Measurements from ENCODE around the gene IGFBP1. TPM values are rescaled to one million over a fixed set of nuclear protein-coding genes. Genes with fewer than 3 reads are reported as not detected.

IGFBP1 gene
- total and polyA plus RNA-seq, 2 of the 13 experiments (the other 11 are each of a cell fraction or from before 2014, with no cell fraction given) = 5.4 to 885 TPM

DNA sequence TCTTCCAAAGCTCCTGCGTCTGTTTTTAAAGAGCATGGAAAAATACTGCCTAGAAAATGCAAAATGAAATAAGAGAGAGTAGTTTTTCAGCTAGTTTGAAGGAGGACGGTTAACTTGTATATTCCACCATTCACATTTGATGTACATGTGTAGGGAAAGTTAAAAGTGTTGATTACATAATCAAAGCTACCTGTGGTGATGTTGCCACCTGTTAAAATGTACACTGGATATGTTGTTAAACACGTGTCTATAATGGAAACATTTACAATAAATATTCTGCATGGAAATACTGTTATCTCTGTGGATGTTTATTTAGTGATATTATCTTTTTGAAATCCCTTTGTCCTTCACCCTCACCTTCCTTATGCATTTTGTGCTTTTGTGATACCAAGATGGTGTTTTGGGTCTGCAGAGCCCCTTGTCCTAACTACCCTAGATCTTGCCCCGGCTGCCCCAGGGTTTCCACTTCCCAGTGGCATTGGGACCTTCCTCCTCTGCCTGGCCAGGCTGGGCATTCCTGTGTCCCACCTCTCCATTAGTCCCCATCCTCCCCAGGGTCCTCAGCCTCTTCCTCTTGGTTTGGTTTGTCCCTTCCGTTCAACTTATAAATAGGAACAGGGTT, 5.2 kb downstream of the IGFBP1 start (continued):
- TF ChIP-seq, protein P1, sequence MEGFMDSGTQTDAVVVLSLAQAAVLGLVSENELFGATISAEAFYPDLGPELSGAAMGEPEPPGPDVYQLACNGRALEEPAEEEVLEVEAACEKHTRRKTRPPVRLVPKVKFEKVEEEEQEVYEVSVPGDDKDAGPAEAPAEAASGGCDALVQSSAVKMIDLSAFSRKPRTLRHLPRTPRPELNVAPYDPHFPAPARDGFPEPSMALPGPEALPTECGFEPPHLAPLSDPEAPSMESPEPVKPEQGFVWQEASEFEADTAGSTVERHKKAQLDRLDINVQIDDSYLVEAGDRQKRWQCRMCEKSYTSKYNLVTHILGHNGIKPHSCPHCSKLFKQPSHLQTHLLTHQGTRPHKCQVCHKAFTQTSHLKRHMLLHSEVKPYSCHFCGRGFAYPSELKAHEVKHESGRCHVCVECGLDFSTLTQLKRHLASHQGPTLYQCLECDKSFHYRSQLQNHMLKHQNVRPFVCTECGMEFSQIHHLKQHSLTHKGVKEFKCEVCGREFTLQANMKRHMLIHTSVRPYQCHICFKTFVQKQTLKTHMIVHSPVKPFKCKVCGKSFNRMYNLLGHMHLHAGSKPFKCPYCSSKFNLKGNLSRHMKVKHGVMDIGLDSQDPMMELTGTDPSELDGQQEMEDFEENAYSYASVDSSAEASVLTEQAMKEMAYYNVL (CRISPR knock-in tag; IDR thresholded peaks at IDR 0.05; ENCODE audit: borderline replicate concordance) = no peak; the same call in 1 of the 2 replicates
- TF ChIP-seq KDM1A (CRISPR knock-in tag; IDR thresholded peaks at IDR 0.05) (no peak), FOXP1 (IDR thresholded peaks at IDR 0.05) (no peak), FOXP1 (CRISPR knock-in tag; IDR thresholded peaks at IDR 0.05) (peak; percentile 79; the same call in 1 of the 2 replicates), HNRNPH1 (optimal IDR thresholded peaks at IDR 0.05; ENCODE audit: low read depth, low read length) (no peak), KMT2A (CRISPR knock-in tag; IDR thresholded peaks at IDR 0.05) (0 out of 2 replicates have a peak, but pooled peaks have one; percentile 17), ZNF672 (CRISPR knock-in tag; IDR thresholded peaks at IDR 0.05) (no peak), MEIS1 (CRISPR knock-in tag; IDR thresholded peaks at IDR 0.05; ENCODE audit: borderline replicate concordance) (no peak), ZNF326 (CRISPR knock-in tag; IDR thresholded peaks at IDR 0.05; ENCODE audit: borderline replicate concordance) (no peak; the same call in 1 of the 2 replicates), JUNB (CRISPR knock-in tag; IDR thresholded peaks at IDR 0.05; ENCODE audit: borderline replicate concordance) (no peak; the same call in 1 of the 2 replicates)
- TF ChIP-seq, protein P2, sequence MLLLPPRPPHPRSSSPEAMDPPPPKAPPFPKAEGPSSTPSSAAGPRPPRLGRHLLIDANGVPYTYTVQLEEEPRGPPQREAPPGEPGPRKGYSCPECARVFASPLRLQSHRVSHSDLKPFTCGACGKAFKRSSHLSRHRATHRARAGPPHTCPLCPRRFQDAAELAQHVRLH (CRISPR knock-in tag; IDR thresholded peaks at IDR 0.05; ENCODE audit: borderline replicate concordance, low read depth) = no peak
- TF ChIP-seq, protein P3, sequence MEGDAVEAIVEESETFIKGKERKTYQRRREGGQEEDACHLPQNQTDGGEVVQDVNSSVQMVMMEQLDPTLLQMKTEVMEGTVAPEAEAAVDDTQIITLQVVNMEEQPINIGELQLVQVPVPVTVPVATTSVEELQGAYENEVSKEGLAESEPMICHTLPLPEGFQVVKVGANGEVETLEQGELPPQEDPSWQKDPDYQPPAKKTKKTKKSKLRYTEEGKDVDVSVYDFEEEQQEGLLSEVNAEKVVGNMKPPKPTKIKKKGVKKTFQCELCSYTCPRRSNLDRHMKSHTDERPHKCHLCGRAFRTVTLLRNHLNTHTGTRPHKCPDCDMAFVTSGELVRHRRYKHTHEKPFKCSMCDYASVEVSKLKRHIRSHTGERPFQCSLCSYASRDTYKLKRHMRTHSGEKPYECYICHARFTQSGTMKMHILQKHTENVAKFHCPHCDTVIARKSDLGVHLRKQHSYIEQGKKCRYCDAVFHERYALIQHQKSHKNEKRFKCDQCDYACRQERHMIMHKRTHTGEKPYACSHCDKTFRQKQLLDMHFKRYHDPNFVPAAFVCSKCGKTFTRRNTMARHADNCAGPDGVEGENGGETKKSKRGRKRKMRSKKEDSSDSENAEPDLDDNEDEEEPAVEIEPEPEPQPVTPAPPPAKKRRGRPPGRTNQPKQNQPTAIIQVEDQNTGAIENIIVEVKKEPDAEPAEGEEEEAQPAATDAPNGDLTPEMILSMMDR (CRISPR knock-in tag; IDR thresholded peaks at IDR 0.05) = no peak
- TF ChIP-seq, protein P4, sequence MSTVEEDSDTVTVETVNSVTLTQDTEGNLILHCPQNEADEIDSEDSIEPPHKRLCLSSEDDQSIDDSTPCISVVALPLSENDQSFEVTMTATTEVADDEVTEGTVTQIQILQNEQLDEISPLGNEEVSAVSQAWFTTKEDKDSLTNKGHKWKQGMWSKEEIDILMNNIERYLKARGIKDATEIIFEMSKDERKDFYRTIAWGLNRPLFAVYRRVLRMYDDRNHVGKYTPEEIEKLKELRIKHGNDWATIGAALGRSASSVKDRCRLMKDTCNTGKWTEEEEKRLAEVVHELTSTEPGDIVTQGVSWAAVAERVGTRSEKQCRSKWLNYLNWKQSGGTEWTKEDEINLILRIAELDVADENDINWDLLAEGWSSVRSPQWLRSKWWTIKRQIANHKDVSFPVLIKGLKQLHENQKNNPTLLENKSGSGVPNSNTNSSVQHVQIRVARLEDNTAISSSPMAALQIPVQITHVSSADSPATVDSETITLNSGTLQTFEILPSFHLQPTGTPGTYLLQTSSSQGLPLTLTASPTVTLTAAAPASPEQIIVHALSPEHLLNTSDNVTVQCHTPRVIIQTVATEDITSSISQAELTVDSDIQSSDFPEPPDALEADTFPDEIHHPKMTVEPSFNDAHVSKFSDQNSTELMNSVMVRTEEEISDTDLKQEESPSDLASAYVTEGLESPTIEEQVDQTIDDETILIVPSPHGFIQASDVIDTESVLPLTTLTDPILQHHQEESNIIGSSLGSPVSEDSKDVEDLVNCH (CRISPR knock-in tag; IDR thresholded peaks at IDR 0.05) = no peak
- TF ChIP-seq, protein P5, sequence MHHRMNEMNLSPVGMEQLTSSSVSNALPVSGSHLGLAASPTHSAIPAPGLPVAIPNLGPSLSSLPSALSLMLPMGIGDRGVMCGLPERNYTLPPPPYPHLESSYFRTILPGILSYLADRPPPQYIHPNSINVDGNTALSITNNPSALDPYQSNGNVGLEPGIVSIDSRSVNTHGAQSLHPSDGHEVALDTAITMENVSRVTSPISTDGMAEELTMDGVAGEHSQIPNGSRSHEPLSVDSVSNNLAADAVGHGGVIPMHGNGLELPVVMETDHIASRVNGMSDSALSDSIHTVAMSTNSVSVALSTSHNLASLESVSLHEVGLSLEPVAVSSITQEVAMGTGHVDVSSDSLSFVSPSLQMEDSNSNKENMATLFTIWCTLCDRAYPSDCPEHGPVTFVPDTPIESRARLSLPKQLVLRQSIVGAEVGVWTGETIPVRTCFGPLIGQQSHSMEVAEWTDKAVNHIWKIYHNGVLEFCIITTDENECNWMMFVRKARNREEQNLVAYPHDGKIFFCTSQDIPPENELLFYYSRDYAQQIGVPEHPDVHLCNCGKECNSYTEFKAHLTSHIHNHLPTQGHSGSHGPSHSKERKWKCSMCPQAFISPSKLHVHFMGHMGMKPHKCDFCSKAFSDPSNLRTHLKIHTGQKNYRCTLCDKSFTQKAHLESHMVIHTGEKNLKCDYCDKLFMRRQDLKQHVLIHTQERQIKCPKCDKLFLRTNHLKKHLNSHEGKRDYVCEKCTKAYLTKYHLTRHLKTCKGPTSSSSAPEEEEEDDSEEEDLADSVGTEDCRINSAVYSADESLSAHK (CRISPR knock-in tag; IDR thresholded peaks at IDR 0.05; ENCODE audit: borderline replicate concordance) = no peak
- TF ChIP-seq, protein P6, sequence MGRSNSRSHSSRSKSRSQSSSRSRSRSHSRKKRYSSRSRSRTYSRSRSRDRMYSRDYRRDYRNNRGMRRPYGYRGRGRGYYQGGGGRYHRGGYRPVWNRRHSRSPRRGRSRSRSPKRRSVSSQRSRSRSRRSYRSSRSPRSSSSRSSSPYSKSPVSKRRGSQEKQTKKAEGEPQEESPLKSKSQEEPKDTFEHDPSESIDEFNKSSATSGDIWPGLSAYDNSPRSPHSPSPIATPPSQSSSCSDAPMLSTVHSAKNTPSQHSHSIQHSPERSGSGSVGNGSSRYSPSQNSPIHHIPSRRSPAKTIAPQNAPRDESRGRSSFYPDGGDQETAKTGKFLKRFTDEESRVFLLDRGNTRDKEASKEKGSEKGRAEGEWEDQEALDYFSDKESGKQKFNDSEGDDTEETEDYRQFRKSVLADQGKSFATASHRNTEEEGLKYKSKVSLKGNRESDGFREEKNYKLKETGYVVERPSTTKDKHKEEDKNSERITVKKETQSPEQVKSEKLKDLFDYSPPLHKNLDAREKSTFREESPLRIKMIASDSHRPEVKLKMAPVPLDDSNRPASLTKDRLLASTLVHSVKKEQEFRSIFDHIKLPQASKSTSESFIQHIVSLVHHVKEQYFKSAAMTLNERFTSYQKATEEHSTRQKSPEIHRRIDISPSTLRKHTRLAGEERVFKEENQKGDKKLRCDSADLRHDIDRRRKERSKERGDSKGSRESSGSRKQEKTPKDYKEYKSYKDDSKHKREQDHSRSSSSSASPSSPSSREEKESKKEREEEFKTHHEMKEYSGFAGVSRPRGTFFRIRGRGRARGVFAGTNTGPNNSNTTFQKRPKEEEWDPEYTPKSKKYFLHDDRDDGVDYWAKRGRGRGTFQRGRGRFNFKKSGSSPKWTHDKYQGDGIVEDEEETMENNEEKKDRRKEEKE (IDR thresholded peaks at IDR 0.05) = no peak
- TF ChIP-seq, protein P7, sequence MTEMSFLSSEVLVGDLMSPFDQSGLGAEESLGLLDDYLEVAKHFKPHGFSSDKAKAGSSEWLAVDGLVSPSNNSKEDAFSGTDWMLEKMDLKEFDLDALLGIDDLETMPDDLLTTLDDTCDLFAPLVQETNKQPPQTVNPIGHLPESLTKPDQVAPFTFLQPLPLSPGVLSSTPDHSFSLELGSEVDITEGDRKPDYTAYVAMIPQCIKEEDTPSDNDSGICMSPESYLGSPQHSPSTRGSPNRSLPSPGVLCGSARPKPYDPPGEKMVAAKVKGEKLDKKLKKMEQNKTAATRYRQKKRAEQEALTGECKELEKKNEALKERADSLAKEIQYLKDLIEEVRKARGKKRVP (CRISPR knock-in tag; IDR thresholded peaks at IDR 0.05) = peak in 1 of 2 experiments; percentile 14; a peak in 1 of 4 replicates

All from HepG2 (cell line).